ENCODE results near the gene OR10A2. TPM values are rescaled to one million over a fixed set of nuclear protein-coding genes. Genes with fewer than 3 reads are reported as not detected.
"Not testable (repeated sequence)": the region's sequence is repeated elsewhere in the genome, so short reads cannot be mapped to it uniquely, and the experiment has no call there.

Gene OR10A2
- total RNA-seq, 4 donors from 2014 or later, result not detected

GRCh38 chr11:6843670-6844069, 19.2 kb upstream of the OR10A2 start:
- H3K27me3 ChIP-seq, result peaks cover 0 to 3% (median 0%) of the 10 kb centered on the region in 4 donors
- H3K4me3 ChIP-seq, result no peak overlapping the region
- no peak for TF ChIP-seq EP300 (IDR thresholded peaks at IDR 0.05)
- TF ChIP-seq POLR2AphosphoS5 (IDR thresholded peaks at IDR 0.05), result no peak
- no peak for TF ChIP-seq POLR2A (IDR thresholded peaks at IDR 0.05; ENCODE audit: low read depth)
- TF ChIP-seq CTCF (IDR thresholded peaks at IDR 0.05), result no peak
- no peaks in the 10 kb centered on the region for H3K4me1 ChIP-seq
- no peaks in the 10 kb centered on the region for H3K9me3 ChIP-seq
- DNase-seq (ENCODE audit: extremely low spot score), result no peak
- no peak overlapping the region for H3K27ac ChIP-seq (replicated peaks in 1 of 4)
- WGBS, result 59% methylated on average over 2 of the region's 2 CpGs
- intact Hi-C loops (cut with DNase I), result no loop called here
- no peaks in the 10 kb centered on the region for H3K36me3 ChIP-seq

- peaks cover 0 to 3% (median 0%) of the 10 kb centered on the region in 4 donors for H3K27me3 ChIP-seq
- 95% methylated on average over 5 of the region's 5 CpGs for WGBS
- TF ChIP-seq POLR2AphosphoS5 (IDR thresholded peaks at IDR 0.05) (no peak), CTCF (IDR thresholded peaks at IDR 0.05) (no peak), EP300 (IDR thresholded peaks at IDR 0.05) (no peak), POLR2A (IDR thresholded peaks at IDR 0.05; ENCODE audit: low read depth) (no peak)
- no peaks in the 10 kb centered on the region for H3K4me1 ChIP-seq
- no peak for DNase-seq (ENCODE audit: extremely low spot score)
- no peaks in the 10 kb centered on the region for H3K36me3 ChIP-seq
- H3K9me3 ChIP-seq, result no peaks in the 10 kb centered on the region
- no peak overlapping the region for H3K4me3 ChIP-seq
- H3K27ac ChIP-seq (replicated peaks in 1 of 4), result no peak overlapping the region
- intact Hi-C loops (cut with DNase I), result no loop called here
Observed at GRCh38 chr11:6844356-6844755, 18.5 kb upstream of the OR10A2 start.

GRCh38 chr11:6845383-6845782, 17.5 kb upstream of the OR10A2 start, which contains the start of gene OR10A5:
Gene OR10A5, plus strand, starts transcription at chr11:6845683. Its CDS starts 0 bp downstream, at chr11:6845683.
- H3K27me3 ChIP-seq, result peaks cover 0 to 3% (median 0%) of the 10 kb centered on the region in 4 donors
- TF ChIP-seq EP300 (IDR thresholded peaks at IDR 0.05), result no peak
- TF ChIP-seq POLR2AphosphoS5 (IDR thresholded peaks at IDR 0.05), result no peak
- no peak within 1 kb of the TSS for H3K4me3 ChIP-seq
- intact Hi-C loops (cut with DNase I), result no loop called here
- DNase-seq (ENCODE audit: extremely low spot score), result no peak
- no peaks in the 10 kb centered on the region for H3K4me1 ChIP-seq
- WGBS, result 80% methylated on average over 3 of the region's 3 CpGs
- H3K36me3 ChIP-seq, result no peaks in the 10 kb centered on the region
- no peak within 1 kb of the TSS for H3K27ac ChIP-seq (replicated peaks in 1 of 4)
- H3K9me3 ChIP-seq, result no peaks in the 10 kb centered on the region

GRCh38 chr11:6850526-6850925, 12.3 kb upstream of the OR10A2 start:
- intact Hi-C loops (cut with DNase I), result no loop called here
- 91% methylated on average over 2 of the region's 2 CpGs for WGBS

GRCh38 chr11:6854801-6855200, 8.1 kb upstream of the OR10A2 start:
- WGBS, result 94% methylated on average over 6 of the region's 6 CpGs
- DNase-seq (ENCODE audit: extremely low spot score); H3K4me1 ChIP-seq; H3K9me3 ChIP-seq; H3K27me3 ChIP-seq; intact Hi-C loops (cut with DNase I); H3K36me3 ChIP-seq; H3K4me3 ChIP-seq; H3K27ac ChIP-seq (replicated peaks in 1 of 4): not testable (repeated sequence)

More at GRCh38 chr11:6850526-6850925, 12.3 kb upstream of the OR10A2 start:
- no peaks in the 10 kb centered on the region for H3K4me1 ChIP-seq
- TF ChIP-seq POLR2A (IDR thresholded peaks at IDR 0.05; ENCODE audit: low read depth) (no peak), POLR2AphosphoS5 (IDR thresholded peaks at IDR 0.05) (no peak)
- H3K36me3 ChIP-seq, result no peaks in the 10 kb centered on the region
- no peak overlapping the region for H3K27ac ChIP-seq (replicated peaks in 1 of 4)
- H3K4me3 ChIP-seq, result no peak overlapping the region
- no peaks in the 10 kb centered on the region for H3K9me3 ChIP-seq
- H3K27me3 ChIP-seq, result no peaks in the 10 kb centered on the region
- DNase-seq (ENCODE audit: extremely low spot score), result no peak

- no peaks in the 10 kb centered on the region for H3K4me1 ChIP-seq
- no peaks in the 10 kb centered on the region for H3K9me3 ChIP-seq
- no peak overlapping the region for H3K27ac ChIP-seq (replicated peaks in 1 of 4)
- no peak overlapping the region for H3K4me3 ChIP-seq
- 17% methylated on average over 1 of the region's 1 CpG for WGBS
- no peak for TF ChIP-seq POLR2AphosphoS5 (IDR thresholded peaks at IDR 0.05)
- TF ChIP-seq POLR2A (IDR thresholded peaks at IDR 0.05; ENCODE audit: low read depth), result no peak
- no peak for TF ChIP-seq EP300 (IDR thresholded peaks at IDR 0.05)
- no peak for TF ChIP-seq CTCF (IDR thresholded peaks at IDR 0.05)
- H3K36me3 ChIP-seq, result no peaks in the 10 kb centered on the region
- intact Hi-C loops (cut with DNase I), result no loop called here
- no peak for DNase-seq (ENCODE audit: extremely low spot score)
- H3K27me3 ChIP-seq, result no peaks in the 10 kb centered on the region
Observed at GRCh38 chr11:6855971-6856541, 6.8 kb upstream of the OR10A2 start.
